HepG2 (cell line): ENCODE data around the gene ABHD1. TPM values are rescaled to one million over a fixed set of nuclear protein-coding genes. Genes with fewer than 3 reads are reported as not detected.
A peak's percentile ranks its signal among the peaks of the same experiment; 100 is the strongest.

Source experiments
- ATAC-seq: fragments of 200-7000 bp; cut with Tn5 transposase; 3 replicates; pipeline ENCODE4 v1.9.1; 2020; ENCODE audit warnings: mild to moderate bottlenecking, moderate library complexity
- BruUV-seq: library from RNA; stranded (reverse); fragments of 400-500 nt; replicated peaks from 2 replicates; lab custom pipeline; 2021; lab: Mats Ljungman, UMichigan
- CTCF ChIA-PET: fragments of 300-600 bp; formaldehyde crosslinking; extraction: SDS; loops from one replicate; lab custom pipeline; 2021; ENCODE audit warnings: low total read pairs, inconsistent platforms, low intra/inter-chr PET ratio; lab: Yijun Ruan, JAX
- POLR2A ChIA-PET: fragments of 350-600 bp; sonication (Branson Sonifier 250); formaldehyde crosslinking; loops from one replicate; lab custom pipeline; 2020; ENCODE audit warnings: antibody characterized with exemption, inconsistent platforms; lab: Yijun Ruan, JAX
- DNase-seq: peaks from one replicate; pipeline ENCODE4 v3.0.0-alpha.2; 2015; ENCODE audit warnings: low spot score
- FAIRE-seq: peaks from 3 replicates; lab custom pipeline; 2011; peaks lifted over from hg19 to GRCh38; lab: Jason Lieb, UNC
- H2AFZ ChIP-seq: one replicate; pipeline ENCODE4 v1.6.1; 2011; ENCODE audit warnings: low read length, inconsistent platforms
- H3K27ac ChIP-seq: fragments of 300-600 bp; 3 replicates; pipeline ENCODE4 v1.8.0; 2011; ENCODE audit warnings: mixed run types, mild to moderate bottlenecking, mixed read lengths, low read length, inconsistent platforms; ENCODE audit not compliant: insufficient read depth; ENCODE audit errors: extremely low read length
- H3K27me3 ChIP-seq, 2 experiments: fragments of 200-600 bp in 1 of 2; 2 replicates in 1 of 2; 3 replicates in 1 of 2; pipeline versions ENCODE4 v1.6.0 to v1.8.0; 2011; ENCODE audit warnings: low read length in 2 of 2, mild to moderate bottlenecking in 2 of 2, moderate library complexity in 2 of 2, inconsistent platforms in 1 of 2; ENCODE audit not compliant: insufficient read depth in 2 of 2, control insufficient read depth in 1 of 2
- H3K36me3 ChIP-seq, 2 experiments: fragments of 200-600 bp in 1 of 2; replicated peaks in 1 of 2; 2 replicates in 1 of 2; 3 replicates in 1 of 2; pipeline versions ENCODE4 v1.5.1 to v1.8.0; 2011; ENCODE audit warnings: low read length in 2 of 2, inconsistent platforms in 1 of 2; ENCODE audit not compliant: insufficient read depth in 2 of 2, control insufficient read depth in 1 of 2
- H3K4me1 ChIP-seq: 2 replicates; pipeline ENCODE4 v1.5.1; 2012; ENCODE audit warnings: low read length, inconsistent platforms; ENCODE audit not compliant: insufficient read depth
- H3K4me2 ChIP-seq: 2 replicates; pipeline ENCODE4 v1.6.0; 2011; ENCODE audit warnings: low read depth, low read length, inconsistent platforms
- H3K4me3 ChIP-seq, 3 experiments: fragments of 200-600 bp in 1 of 3; sonication (generic), shearing (Covaris generic) in 1 of 3; replicated peaks in 1 of 3; 2 replicates each; pipeline ENCODE4 v1.5.1; 2011 to 2016; ENCODE audit warnings: low read length in 3 of 3, inconsistent platforms in 2 of 3, low read depth in 2 of 3, mild to moderate bottlenecking in 2 of 3, control low read depth in 1 of 3, mixed read lengths in 1 of 3; ENCODE audit not compliant: insufficient read depth in 1 of 3
- H3K79me2 ChIP-seq: one replicate; pipeline ENCODE4 v1.6.1; 2011; ENCODE audit warnings: low read length, inconsistent platforms; ENCODE audit not compliant: insufficient read depth
- H3K9ac ChIP-seq: 2 replicates; pipeline ENCODE4 v1.6.0; 2011; ENCODE audit warnings: mild to moderate bottlenecking, low read depth, low read length, inconsistent platforms; ENCODE audit not compliant: insufficient read depth
- H3K9me3 ChIP-seq: 2 replicates; pipeline ENCODE4 v1.5.1; 2012; ENCODE audit warnings: mild to moderate bottlenecking, low read length
- H4K20me1 ChIP-seq: 2 replicates; pipeline ENCODE4 v1.6.0; 2011; ENCODE audit warnings: inconsistent platforms, mild to moderate bottlenecking, low read length, moderate library complexity; ENCODE audit not compliant: insufficient read depth
- AGO2 ChIP-seq: fragments of 200-400 bp; formaldehyde crosslinking; optimal IDR thresholded peaks from 2 replicates; pipeline ENCODE3; 2017; ENCODE audit warnings: mild to moderate bottlenecking, low read depth, low read length, moderate library complexity
- PAF1 ChIP-seq: IDR thresholded peaks from 2 replicates; pipeline ENCODE4 v1.6.1; 2016; ENCODE audit warnings: missing genetic modification reagents, missing compliant biosample characterization
- REXO4 ChIP-seq: sonication (generic); formaldehyde crosslinking; IDR thresholded peaks from 2 replicates; pipeline ENCODE4 v1.8.0; 2022; ENCODE audit warnings: missing genetic modification reagents, mild to moderate bottlenecking, borderline replicate concordance
- RXRA ChIP-seq: sonication (generic); formaldehyde crosslinking; IDR thresholded peaks from 2 replicates; pipeline ENCODE4 v1.5.1; 2020; ENCODE audit warnings: missing genetic modification reagents
- ZFX ChIP-seq: sonication (generic); formaldehyde crosslinking; IDR thresholded peaks from 2 replicates; pipeline ENCODE4 v1.4.0; 2020; ENCODE audit warnings: mild to moderate bottlenecking, low read depth, missing genetic modification reagents, moderate library complexity
- ZNF790 ChIP-seq: sonication (generic); formaldehyde crosslinking; IDR thresholded peaks from 2 replicates; pipeline ENCODE4 v1.8.0; 2022; ENCODE audit warnings: missing genetic modification reagents, mild to moderate bottlenecking, borderline replicate concordance
- WGBS: methylation state at CpG from one replicate; pipeline ENCODE4 v1.1.6; 2017; ENCODE audit warnings: low lambda C conversion rate; 5-methylcytosine and 5-hydroxymethylcytosine counted together
- in situ Hi-C: cut with HindIII; loops from 2 replicates; pipeline ENCODE4 v1.10.0; 2017; ENCODE audit warnings: low pct_unique_long_range_greater_than_20kb; ENCODE audit not compliant: extremely low pct_ligation_motif_present
- intact Hi-C: fragments of 100-400 bp; cut with micrococcal nuclease; formaldehyde crosslinking; loops from one replicate; pipeline ENCODE4 v1.10.0; 2022; ENCODE audit not compliant: unreplicated experiment
- polyA plus RNA-seq, 8 experiments: library from polyadenylated mRNA; depleted of rRNA in 3 of 8; stranded (reverse) in 7 of 8; unstranded in 1 of 8; fragments of >200 nt; fragmentation: Illumina TruSeq in 4 of 8; extraction: Trizol in 4 of 8; gene quantifications; 2 replicates each; pipeline versions ENCODE4 v1.2.1 to v1.2.3, GENCODE V29; 2011 to 2016; ENCODE audit warnings: low read depth in 4 of 8, missing spikeins in 1 of 8, mixed read lengths in 1 of 8; ENCODE audit not compliant: insufficient read depth in 1 of 8
- total RNA-seq, 5 experiments: library from RNA; depleted of rRNA; stranded (reverse); fragments of >200 nt; fragmentation: Illumina TruSeq; extraction: Trizol; gene quantifications; 2 replicates each; pipeline ENCODE4 v1.2.3, GENCODE V29; 2016; ENCODE audit warnings: low read depth in 1 of 5
- TF ChIP-seq, protein P1 (sequence below): sonication (generic); formaldehyde crosslinking; IDR thresholded peaks from 2 replicates; pipeline ENCODE4 v1.4.0; 2020; ENCODE audit warnings: missing genetic modification reagents
- TF ChIP-seq, protein P2 (sequence below): sonication (generic); formaldehyde crosslinking; IDR thresholded peaks from 2 replicates; pipeline ENCODE4 v1.5.1; 2020; ENCODE audit warnings: mild to moderate bottlenecking, missing genetic modification reagents, moderate library complexity

Gene ABHD1
- total and polyA plus RNA-seq, 2 of the 13 experiments (the other 11 are each of a cell fraction or from before 2014, with no cell fraction given) = 0.04 to 0.81 TPM

DNA sequence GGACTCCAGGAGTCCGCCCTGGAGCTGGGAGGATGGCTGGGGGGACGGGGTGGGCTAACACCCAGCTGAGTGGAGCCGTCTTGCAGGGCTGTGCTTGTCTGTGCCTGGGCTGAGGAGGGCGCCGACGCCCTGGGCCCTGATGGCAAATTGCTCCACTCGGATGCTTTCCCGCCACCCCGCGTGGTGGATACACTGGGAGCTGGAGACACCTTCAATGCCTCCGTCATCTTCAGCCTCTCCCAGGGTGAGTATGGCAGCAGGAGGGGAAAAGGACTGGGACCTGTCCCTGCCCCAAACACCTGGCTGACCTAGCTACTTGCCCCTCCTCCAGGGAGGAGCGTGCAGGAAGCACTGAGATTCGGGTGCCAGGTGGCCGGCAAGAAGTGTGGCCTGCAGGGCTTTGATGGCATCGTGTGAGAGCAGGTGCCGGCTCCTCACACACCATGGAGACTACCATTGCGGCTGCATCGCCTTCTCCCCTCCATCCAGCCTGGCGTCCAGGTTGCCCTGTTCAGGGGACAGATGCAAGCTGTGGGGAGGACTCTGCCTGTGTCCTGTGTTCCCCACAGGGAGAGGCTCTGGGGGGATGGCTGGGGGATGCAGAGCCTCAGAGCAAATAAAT lies 24.2 kb upstream of the ABHD1 start:
- TF ChIP-seq ZNF790 (CRISPR knock-in tag) (no peak), AGO2 (peak; percentile 71), REXO4 (CRISPR knock-in tag) (no peak), ZFX (CRISPR knock-in tag) (peak; percentile 2; the same call in 1 of the 2 replicates), PAF1 (0 out of 2 replicates have a peak, but pooled peaks have one; percentile 29), RXRA (CRISPR knock-in tag) (0 out of 2 replicates have a peak, but pooled peaks have one; percentile 6)
- TF ChIP-seq, protein P1, sequence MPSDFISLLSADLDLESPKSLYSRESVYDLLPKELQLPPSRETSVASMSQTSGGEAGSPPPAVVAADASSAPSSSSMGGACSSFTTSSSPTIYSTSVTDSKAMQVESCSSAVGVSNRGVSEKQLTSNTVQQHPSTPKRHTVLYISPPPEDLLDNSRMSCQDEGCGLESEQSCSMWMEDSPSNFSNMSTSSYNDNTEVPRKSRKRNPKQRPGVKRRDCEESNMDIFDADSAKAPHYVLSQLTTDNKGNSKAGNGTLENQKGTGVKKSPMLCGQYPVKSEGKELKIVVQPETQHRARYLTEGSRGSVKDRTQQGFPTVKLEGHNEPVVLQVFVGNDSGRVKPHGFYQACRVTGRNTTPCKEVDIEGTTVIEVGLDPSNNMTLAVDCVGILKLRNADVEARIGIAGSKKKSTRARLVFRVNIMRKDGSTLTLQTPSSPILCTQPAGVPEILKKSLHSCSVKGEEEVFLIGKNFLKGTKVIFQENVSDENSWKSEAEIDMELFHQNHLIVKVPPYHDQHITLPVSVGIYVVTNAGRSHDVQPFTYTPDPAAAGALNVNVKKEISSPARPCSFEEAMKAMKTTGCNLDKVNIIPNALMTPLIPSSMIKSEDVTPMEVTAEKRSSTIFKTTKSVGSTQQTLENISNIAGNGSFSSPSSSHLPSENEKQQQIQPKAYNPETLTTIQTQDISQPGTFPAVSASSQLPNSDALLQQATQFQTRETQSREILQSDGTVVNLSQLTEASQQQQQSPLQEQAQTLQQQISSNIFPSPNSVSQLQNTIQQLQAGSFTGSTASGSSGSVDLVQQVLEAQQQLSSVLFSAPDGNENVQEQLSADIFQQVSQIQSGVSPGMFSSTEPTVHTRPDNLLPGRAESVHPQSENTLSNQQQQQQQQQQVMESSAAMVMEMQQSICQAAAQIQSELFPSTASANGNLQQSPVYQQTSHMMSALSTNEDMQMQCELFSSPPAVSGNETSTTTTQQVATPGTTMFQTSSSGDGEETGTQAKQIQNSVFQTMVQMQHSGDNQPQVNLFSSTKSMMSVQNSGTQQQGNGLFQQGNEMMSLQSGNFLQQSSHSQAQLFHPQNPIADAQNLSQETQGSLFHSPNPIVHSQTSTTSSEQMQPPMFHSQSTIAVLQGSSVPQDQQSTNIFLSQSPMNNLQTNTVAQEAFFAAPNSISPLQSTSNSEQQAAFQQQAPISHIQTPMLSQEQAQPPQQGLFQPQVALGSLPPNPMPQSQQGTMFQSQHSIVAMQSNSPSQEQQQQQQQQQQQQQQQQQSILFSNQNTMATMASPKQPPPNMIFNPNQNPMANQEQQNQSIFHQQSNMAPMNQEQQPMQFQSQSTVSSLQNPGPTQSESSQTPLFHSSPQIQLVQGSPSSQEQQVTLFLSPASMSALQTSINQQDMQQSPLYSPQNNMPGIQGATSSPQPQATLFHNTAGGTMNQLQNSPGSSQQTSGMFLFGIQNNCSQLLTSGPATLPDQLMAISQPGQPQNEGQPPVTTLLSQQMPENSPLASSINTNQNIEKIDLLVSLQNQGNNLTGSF (CRISPR knock-in tag) = 0 out of 2 replicates have a peak, but pooled peaks have one; percentile 44
- TF ChIP-seq, protein P2, sequence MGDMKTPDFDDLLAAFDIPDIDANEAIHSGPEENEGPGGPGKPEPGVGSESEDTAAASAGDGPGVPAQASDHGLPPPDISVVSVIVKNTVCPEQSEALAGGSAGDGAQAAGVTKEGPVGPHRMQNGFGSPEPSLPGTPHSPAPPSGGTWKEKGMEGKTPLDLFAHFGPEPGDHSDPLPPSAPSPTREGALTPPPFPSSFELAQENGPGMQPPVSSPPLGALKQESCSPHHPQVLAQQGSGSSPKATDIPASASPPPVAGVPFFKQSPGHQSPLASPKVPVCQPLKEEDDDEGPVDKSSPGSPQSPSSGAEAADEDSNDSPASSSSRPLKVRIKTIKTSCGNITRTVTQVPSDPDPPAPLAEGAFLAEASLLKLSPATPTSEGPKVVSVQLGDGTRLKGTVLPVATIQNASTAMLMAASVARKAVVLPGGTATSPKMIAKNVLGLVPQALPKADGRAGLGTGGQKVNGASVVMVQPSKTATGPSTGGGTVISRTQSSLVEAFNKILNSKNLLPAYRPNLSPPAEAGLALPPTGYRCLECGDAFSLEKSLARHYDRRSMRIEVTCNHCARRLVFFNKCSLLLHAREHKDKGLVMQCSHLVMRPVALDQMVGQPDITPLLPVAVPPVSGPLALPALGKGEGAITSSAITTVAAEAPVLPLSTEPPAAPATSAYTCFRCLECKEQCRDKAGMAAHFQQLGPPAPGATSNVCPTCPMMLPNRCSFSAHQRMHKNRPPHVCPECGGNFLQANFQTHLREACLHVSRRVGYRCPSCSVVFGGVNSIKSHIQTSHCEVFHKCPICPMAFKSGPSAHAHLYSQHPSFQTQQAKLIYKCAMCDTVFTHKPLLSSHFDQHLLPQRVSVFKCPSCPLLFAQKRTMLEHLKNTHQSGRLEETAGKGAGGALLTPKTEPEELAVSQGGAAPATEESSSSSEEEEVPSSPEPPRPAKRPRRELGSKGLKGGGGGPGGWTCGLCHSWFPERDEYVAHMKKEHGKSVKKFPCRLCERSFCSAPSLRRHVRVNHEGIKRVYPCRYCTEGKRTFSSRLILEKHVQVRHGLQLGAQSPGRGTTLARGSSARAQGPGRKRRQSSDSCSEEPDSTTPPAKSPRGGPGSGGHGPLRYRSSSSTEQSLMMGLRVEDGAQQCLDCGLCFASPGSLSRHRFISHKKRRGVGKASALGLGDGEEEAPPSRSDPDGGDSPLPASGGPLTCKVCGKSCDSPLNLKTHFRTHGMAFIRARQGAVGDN (CRISPR knock-in tag) = peak; percentile 17; the same call in 1 of the 2 replicates
- intact Hi-C loops = loop anchor here (5.0 kb wide), 2 partner anchors 113 to 193 kb away; partner anchors contain the start of genes ATRAID and SLC5A6
- Histone ChIP-seq H3K9ac (no peak overlapping the region), H3K27me3 (no peaks in the 10 kb centered on the region), H3K27ac (no peak overlapping the region), H3K79me2 (peaks cover 6% of the 10 kb centered on the region), H3K36me3 (peaks cover 4 to 39% of the 10 kb centered on the region in 2 experiments), H3K4me1 (peaks cover 27% of the 10 kb centered on the region), H3K4me2 (no peak overlapping the region), H4K20me1 (no peaks in the 10 kb centered on the region), H3K4me3 (no peak overlapping the region), H3K9me3 (no peaks in the 10 kb centered on the region), H2AFZ (no peak overlapping the region)
- FAIRE-seq = no peak
- 95% methylated on average over 11 of the region's 19 CpGs for WGBS
- no peak for DNase-seq
- in situ Hi-C loops = loop anchor here (5.0 kb wide), 2 partner anchors 98 to 183 kb away; partner anchors contain the start of gene TRIM54
- CTCF ChIA-PET = interaction anchor here (1.1 to 3.3 kb wide), 6 partner anchors 13 to 204 kb away, joined by 3 to 43 read pairs (median 6); partner anchors contain the start of gene KHK
- ATAC-seq = no peak
- POLR2A ChIA-PET = no interaction called here
- BruUV-seq = no TSS peak
